Stimulated activated CD8-positive, alpha-beta memory T cell treated with anti-CD3 and anti-CD28 coated beads, Interleukin-12 subunit alpha, Interleukin-12 subunit beta, amount 100 ng/mL, for 24 hours (primary cell): ENCODE data around the gene FRS3.
"Not testable (repeated sequence)": the region's sequence is repeated elsewhere in the genome, so short reads cannot be mapped to it uniquely, and the experiment has no call there.

Source experiments
- DNase-seq: peaks from one replicate; pipeline ENCODE4 v3.0.0-alpha.2; 2020; ENCODE audit errors: extremely low read depth

Gene FRS3

DNA sequence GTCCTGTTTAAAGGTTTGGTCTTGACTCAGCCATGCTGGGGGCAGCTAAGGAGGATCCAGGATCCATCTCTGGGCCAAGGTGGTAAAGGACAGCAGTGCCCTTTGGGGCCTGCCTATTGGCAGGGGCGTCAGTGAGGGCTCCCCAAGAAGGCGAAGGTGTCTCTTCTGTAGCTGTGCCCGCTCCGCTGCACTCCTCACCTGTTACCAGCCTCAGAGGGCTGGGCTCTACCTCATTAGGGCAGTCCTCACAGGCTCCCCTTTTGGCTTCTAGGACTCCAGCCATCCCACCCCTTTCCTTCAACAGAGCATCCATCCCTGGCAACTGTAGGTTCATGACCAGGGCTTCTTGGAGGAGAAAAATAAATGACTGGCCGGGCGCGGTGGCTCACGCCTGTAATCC is 10.3 kb downstream of the FRS3 start:
- no peak for DNase-seq

DNA sequence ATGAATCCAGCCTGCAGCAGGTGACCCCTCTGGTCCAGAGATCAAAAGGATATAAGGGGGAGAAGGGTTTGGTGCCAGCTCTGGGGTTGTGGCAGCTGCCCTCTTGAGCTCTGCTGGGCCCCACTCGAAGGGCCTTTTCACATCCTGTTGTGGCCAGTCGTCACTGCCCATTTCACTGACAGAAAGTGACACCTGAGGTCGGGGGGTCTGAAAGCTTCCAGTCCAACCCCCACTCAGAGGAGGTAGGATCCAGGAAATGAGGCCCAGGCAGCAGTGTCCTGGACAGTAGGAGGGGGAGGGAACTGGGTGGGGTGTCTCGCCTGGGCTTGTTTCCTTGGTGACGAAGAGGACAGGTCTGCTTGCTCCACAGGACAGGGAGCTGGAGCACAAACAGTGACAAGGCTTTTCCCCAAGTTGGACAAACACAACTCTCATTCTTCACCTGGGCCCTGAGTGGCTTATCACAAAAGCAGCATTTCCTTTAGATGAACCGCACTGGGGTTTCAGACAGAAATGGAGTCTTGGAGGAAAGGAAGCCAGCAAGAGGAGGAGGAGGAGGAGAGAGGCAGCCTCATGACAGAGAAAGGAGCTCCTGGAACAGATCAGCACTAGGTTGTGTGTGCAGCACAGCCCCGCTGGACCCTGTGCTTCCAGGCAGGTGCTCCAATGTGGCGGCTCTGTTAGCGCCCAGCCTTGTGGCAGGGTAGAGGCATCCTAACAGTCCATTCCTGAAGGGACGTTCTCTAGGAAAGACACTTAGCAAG is 11.0 kb downstream of the FRS3 start:
- no peak for DNase-seq

DNA sequence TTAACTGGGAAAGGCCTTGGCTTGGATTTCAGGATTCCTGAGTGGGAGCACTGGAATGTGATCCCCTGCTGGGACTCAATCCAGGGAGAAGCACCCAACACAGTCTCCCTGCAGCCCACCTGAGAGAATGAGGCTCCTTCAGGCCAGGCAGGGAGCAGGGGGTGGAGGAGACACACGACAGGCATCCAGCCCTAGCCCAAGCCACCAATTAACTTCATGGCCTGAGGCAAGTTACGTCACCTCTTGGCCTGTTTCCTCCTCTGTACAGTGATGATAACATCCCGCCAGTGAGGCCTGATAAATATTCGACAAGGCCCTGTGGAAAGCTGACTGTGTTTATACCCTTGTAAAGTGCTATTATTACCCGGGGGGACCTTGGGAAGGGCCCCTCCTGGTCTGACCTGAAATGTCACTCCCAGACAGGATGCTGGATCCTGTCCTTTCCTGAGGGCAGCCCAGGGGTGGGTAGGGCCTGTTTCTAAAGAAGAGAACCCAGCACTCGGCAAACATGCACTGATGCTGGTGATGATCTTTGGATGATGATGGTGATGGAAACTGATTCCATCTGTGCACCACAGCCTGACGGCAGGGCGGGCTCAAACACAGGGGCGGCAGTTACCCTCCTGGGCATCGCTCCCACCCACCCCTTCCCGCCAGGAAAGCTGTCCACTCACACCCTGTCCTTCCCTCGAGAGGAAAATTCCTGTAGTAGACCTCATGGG is 12.4 kb downstream of the FRS3 start:
- DNase-seq: no peak

DNA sequence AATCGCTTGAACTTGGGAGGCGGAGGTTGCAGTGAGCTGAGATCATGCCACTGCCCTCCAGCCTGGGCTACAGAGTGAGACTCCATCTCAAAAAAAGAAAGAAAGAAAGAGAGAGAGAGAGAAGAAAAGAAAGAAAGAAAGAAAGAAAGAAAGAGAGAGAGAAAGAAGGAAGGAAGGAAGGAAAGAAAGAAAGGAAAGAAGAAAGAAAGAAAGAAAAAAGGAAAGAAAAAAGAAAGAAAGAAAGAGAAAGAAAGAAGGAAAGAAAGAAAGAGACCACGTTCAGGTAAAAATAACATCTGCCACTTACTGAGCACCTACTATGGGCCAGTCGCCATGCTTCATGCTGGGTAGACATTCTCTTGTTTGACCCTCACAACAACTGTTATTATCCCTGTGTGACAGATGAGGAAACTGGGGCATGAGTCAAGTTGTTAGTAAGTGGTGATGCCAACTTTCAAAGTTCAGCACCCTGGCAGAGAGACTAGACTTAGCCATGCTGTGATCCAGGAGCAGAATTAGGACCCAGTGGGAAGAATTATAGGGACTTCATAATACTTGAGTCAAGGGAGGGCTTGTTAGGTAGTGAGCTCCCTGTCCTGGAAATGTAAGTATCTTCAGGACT is 13.5 kb downstream of the FRS3 start:
- not testable (repeated sequence) for DNase-seq

DNA sequence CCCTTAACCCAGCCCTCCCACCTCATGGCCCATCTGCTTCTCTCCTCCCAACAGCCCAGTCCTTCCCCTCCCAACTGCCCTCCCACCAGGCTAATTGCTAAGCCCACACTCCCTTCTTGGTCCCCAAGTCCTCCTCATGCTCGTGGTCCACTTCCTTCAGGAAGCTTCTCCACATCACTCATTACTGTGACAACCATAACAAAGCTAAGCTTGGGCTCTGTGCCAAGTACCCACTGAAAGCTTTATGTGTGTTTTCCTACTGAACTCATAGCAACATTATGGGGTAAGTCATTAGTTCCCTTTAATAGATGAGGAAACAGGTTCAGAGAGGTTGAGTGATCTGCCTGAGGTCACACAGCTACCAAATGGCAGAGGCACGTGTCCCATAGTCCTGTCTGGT is 16.2 kb downstream of the FRS3 start:
- no peak for DNase-seq

DNA sequence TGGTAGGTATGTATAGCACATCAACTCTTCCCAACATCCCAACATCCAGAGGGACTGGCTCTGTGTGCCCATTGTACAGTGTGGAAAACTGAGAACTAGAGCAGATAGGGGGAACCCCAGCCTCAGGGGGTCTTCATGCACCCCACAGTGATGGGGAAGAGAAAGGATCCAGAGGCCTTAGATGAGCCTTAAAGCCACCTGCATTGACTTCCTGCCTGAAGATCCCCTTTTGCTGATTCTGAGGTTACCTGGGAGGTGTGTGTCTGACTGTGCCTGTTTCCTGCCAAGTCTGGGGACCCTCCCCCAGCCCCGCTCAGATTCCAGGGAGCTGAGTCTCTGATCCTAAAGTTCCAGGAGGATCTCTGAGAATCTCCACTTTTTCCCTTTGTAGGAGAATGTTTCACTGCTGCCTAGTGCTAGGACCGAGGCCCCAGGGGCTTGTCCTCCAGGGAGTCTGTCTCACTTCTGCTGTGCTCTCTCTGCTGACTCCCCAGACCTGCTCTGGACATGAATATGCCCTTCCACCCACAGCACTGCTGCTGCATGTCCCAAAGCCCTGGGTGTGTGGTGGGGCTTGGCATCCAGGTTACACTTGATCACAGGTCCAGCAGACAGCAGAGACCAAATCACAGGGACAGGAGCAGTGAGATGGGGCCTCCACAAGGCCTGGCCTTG is 19.7 kb downstream of the FRS3 start:
- DNase-seq: no peak

DNA sequence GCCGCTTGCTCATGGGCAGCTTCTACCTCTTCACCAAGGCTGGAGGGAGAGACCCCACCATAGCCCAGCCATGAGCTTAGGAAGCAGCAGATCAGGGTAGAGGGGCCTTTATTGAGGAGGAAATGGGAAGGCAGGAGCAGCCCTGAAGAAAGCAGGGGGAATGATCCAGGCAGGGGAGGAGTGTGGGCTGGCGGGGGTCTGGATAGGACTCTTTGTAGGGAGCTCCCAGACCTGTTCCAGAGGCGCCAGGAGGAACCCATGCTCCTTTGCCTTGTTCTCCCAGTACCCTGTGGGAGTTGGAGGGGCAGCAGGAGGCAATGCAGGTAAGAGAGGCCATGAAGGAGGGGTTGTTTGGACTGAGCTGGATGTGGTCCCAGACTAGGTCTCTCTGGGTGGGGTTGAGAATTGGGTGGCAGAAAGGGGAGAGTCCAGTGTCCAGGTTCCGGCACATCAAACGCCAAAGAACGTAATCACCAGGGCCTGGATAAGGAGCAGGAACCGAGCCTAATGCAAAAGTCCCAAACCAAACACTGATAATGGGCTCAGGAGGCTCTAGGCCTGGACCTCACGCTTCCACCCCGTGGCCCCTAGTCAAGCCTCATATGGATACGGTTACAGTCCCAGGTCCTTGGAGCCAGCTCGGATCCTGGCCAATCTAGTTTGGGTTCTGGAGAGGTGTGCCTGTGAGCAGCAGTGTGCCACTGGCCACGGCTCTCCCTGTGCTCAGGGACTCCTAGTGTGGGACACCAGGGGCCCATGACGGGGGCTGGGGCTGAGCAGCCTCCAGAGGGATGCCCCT is 20.4 kb downstream of the FRS3 start:
- DNase-seq: no peak

DNA sequence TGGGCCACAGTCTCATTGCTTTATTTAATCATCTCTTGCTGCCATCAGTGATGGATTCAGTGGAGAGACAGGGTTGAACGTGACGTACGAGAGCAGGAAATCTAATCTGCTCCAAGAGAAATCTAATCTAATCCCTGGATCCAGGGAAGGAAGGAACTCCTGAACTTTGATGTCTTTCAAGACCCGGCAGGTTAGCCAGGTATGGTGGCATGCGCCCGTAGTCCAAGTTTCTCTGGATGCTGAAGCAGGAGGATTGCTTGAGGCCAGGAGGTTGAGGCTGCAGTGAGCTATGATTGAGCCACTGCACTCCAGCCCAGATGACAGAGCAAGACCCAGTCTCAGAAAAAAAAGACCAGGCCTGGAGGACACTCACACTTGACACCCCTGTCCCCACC is 21.1 kb downstream of the FRS3 start:
- DNase-seq: no peak

DNA sequence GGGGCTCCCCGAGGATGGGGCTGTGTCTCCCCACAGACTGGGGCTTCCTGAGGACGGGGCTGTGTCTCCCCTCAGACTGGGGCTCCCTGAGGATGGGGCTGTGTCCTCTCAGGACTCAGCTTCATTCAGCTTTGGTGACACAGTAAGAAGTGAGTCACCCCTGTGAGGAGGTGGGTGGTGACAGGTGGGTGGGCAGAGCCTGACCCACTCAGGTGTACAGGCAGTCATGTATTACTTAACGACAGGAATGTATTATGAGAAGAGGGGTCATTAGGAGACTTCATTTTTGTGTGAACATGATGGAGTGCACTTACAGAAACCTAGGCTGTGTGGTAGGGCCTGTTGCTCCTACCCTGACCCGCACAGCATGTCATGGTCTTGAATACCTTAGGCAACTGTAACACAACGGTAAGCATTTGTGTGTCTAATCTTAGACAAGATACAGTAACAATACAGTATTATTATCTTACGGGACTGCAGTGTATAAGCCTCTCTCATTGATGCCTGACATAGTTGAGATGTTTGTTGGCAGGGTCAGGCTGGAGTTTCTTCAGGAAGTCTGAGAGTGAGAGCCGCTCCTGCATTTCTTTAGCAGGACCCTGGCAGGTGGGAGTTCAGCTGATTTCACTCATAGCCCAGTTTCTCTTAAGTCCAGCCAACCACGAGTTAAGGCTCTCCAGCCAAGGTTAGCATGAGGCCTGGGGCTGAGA is 21.6 kb downstream of the FRS3 start:
- no peak for DNase-seq

DNA sequence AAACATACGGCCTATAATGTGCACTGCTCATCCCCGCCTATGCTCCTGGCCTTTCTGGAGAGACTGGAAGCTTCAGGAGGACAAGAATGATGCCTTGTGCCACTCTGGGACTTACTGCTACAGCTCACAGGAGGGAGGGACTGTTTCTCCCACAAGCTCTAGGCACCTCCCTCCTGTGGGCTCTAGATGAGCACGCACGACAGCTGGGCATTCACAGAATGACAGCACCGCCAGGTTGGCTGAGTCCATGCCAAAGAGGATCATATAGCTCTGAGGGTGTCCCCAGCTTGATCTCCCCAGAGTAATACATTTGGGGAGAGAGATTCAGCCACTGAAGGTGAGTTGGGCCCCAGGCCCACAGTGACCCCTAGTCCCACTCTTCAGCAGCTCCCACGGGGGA is 22.4 kb downstream of the FRS3 start:
- no peak for DNase-seq

DNA sequence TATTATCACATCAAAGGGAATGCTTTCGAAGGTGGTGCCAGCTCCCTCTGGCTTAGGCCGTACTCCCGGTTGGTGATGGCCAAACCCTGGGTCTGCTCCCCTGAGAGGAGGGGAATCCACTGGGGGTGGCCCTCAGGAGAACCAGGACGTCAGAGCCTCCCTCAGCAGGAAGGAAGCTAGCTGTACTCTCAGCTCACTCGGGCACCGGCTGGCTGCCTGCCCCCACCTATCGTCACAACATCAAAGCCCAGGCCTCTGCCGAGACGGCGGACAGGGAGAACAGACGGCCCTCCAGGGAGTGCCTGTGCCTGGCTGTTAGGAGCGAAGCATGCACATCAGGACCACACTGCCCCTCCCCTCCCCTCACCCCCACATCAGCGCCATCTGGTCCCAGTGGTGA is 23.3 kb downstream of the FRS3 start:
- DNase-seq: no peak

DNA sequence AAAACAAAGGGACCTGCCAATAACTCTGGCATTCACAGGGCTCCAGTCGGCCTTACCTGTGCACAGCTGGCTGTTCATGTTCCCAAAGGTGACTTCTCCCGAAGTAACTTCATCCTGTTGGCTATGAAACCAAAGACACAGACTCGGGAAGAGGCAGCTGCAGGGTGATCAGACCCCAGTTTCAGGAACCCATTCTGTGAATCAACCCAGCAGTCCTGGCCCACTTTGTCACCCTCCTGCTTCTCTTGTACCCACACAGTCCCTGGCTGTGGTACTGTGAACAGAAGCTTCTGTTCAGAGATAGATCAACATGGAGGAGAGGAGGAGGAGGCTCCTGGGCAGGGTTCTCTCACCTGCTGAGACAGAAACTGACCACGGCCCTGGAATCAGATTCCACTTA is 23.8 kb downstream of the FRS3 start:
- no peak for DNase-seq

DNA sequence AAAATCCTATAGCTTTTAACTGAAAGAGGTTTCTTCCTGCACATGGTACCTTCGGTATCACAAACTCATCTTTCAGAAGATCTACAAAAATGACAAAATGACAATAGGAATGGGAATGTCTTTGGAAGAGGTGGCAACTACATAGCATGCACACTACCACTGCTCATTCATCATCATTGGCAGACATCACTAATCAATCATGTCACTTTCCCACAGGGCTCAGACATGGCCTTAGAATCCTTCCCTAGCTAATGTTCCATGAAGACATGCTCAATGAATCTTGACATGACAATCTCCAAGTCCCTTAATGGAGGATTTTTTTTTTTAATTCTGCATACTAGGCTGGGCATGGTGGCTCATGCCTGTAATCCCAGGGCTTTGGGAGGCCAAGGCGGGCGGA is 29.3 kb downstream of the FRS3 start:
- no peak for DNase-seq

DNA sequence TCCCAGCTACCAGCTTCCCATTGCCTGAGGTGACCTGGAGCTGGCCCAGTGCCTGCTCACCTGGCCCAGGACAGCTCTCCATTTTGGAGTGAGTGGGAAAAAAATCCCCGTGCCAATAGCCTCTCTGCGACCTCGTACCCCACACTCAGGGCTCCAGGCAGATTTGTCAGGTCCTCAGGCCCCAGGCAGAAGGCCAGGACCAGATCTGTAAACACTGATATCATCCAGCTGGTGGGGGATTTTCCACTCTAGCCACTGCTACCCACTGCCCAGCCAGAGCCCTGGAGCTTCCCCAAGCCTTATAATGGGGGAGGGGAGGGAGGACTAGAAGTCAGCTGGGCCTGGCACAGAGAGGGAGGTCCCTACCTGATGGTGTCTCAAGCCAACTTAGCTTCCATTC is 31.2 kb downstream of the FRS3 start:
- no peak for DNase-seq

DNA sequence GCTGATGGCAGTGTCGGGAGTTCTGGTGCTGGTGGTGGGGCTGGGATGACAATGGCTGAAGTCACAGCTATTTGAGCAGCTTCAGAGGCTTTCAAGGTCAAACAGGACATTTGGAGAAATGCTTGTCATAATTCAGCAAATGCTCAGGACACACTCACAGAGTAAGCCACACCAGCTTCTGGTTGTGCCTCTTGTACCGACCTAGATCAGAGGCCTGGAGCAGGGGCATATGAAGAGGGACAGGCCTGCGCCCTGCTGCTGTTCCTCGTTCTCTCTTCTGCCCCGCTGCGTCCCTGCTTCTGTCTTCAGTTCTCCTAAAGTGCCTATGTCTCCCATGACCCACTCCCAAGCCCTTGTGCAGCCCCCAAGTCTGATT is 31.6 kb downstream of the FRS3 start:
- no peak for DNase-seq

DNA sequence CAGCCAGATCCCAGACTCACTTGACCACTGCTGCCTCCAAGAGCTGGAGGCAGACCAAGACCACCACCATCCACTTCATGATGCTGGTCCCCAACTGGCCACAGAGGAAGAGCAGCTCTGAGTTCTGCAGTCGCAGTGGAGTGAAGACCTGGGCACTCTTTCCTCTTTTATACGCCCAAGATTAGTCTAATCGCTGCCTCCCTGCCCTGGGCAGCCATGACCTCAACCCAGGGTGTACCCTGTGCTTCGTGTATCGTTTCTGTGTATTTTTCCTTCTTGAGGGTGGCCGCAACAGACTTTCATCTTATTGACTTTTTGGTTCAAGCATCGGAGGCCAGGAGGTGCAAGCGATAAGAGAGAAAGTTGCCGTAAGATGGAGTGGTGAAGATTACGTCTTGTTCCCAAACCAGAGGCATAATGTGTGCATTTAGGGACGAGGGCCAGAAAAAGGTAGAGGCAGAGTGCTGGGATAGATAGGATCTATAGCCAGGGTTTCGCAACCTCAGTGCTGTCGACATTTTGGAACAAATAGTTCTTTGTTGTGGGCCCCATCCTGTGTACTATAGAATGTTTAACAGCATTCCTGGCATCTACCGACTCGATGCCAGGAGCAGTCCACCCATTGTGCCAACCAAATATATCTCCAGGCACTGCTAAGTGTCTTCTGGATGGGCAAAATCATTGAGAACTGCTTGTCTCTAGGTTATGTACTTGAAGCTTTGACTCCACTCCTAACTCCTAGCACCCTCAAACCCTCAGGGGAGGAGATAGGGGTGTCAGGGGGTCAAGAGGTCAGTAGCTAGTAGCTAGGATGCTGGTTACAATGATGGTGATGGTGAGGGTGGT is 32.2 kb downstream of the FRS3 start, which contains the start of gene PGC:
Gene PGC, minus strand, starts transcription at position 142 of the 846 bp plus-strand sequence. Its CDS starts 63 bp downstream, at position 79.
- no peak for DNase-seq

DNA sequence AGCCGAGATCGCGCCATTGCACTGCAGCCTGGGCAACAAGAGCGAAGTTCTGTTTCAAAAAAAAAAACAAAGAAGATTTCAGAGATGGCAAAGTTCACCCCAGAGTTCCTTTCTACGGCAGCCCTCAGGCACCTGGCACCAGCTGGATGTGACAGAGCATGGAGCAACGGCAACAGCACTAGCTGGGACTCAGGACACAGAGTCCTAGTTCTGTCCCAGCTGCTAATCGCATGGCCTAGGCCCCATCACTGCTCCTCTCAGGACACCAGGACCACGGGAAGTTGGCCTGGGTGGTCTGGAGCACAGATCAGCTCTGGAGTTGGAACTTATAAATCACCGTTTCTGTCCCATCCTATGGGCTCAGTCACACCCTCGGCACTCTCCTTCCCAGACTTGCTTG is 33.6 kb downstream of the FRS3 start:
- DNase-seq: no peak

DNA sequence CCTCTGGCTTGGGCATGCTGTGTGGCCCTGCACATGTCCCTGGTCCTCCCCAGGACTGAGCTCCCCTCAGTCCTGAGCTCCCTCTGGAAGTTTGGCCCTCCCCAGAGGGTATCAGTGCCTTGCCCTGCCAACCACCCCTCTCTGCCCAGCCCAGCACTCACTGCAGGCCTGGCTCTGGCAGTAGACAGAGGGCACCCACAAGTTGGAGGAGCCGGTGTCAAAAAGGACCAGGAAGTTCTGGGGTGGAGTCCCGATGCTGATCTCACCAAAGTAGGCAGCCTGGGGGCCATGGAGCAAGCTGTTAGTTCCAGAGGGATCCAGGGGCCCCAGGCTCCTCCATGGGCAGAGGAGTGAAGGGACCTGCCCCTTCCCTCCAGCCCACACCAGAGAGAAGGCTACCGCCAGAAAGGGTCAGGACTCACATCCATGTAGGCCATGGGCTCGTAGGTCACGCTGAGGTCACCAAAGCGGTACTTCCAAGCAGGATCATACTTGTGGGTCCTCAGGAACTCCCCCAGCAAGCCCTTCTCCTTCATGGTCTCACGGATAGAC is 35.4 kb downstream of the FRS3 start:
- DNase-seq: no peak

DNA sequence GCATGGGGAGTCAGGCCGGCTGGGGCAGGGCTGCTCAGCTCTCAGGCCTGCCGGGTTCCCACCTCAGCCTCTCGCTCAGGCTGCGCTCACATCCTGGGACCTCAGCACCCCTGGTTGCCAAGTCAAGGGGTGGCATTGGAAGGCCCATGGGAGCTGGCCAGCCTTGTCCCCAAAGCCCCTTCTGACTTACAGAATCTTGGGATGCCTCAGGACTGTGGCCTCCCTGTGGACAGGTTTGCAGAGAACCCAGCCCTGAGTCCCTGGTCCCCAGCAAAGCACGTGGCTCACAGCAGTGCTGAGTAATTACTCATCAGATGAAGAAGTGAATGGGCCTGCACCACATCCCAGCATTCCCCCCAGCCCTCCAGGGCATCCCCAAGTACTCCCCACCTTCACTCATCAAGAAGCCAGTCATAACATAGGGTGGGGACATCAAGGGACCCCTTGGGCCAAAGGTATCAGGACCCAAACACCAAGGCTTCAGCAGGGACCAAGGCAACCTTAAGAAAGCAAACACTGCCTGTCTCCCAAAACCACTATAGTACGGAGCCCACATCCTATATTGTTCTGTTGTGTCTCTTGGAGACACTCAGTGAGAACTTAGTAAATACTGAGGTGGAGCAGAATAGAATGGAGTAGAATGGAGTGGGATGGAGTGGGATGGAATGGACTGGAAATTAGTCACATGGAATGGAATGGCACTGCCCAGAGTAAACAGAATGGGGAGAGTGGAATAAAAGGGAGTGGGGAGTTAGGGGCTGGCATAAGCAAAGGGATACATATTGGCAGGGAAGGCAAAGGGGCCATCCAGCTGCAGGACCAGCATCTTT is 36.1 kb downstream of the FRS3 start:
- DNase-seq: no peak
